Lung (tissue), 12 donors: Measurements from ENCODE around the gene PTGER3. TPM values are rescaled to one million over a fixed set of nuclear protein-coding genes. Genes with fewer than 3 reads are reported as not detected.

ENCODE experiments used
- ATAC-seq: fragments of 200-7000 bp; cut with Tn5 transposase; one replicate; pipeline ENCODE4 v1.9.1; 2020; ENCODE audit warnings: moderate number of reproducible peaks; ENCODE audit not compliant: insufficient read depth, low FRiP score
- DNase-seq, 3 donors: peaks; one replicate each; pipeline ENCODE4 v3.0.0-alpha.2; 2013 to 2017
- H3K27ac ChIP-seq, 2 donors: one replicate each; pipeline ENCODE4 v1.5.1; 2013; ENCODE audit warnings: mild to moderate bottlenecking in 2 of 2, moderate library complexity in 2 of 2, control low read depth in 1 of 2, inconsistent platforms in 1 of 2, low read depth in 1 of 2, low read length in 1 of 2
- H3K27me3 ChIP-seq, 3 donors: one replicate each; pipeline ENCODE4 v1.5.1; 2013; ENCODE audit warnings: low read length in 2 of 3; ENCODE audit not compliant: control insufficient read depth in 3 of 3, insufficient read depth in 3 of 3
- H3K36me3 ChIP-seq, 4 donors: one replicate each; pipeline ENCODE4 v1.5.1; 2013; ENCODE audit warnings: low read length in 4 of 4, mild to moderate bottlenecking in 1 of 4, moderate library complexity in 1 of 4; ENCODE audit not compliant: control insufficient read depth in 4 of 4, insufficient read depth in 4 of 4
- H3K4me1 ChIP-seq, 5 donors: one replicate each; pipeline ENCODE4 v1.5.1; 2013; ENCODE audit warnings: low read length in 5 of 5, mild to moderate bottlenecking in 2 of 5, moderate library complexity in 1 of 5; ENCODE audit not compliant: control insufficient read depth in 5 of 5, insufficient read depth in 5 of 5
- H3K4me3 ChIP-seq: one replicate; pipeline ENCODE4 v1.5.1; 2013; ENCODE audit warnings: mild to moderate bottlenecking, control low read depth, moderate library complexity
- H3K9ac ChIP-seq, 2 donors: one replicate each; pipeline ENCODE4 v1.5.1; 2013; ENCODE audit warnings: low read length in 2 of 2, control low read depth in 1 of 2; ENCODE audit not compliant: insufficient read depth in 1 of 2
- H3K9me3 ChIP-seq, 4 donors: one replicate each; pipeline ENCODE4 v1.5.1; 2013; ENCODE audit warnings: low read length in 3 of 4, mild to moderate bottlenecking in 1 of 4, moderate library complexity in 1 of 4; ENCODE audit not compliant: control insufficient read depth in 4 of 4, insufficient read depth in 3 of 4
- CTCF ChIP-seq: IDR thresholded peaks from 2 replicates; pipeline ENCODE4 v1.5.1; 2012; ENCODE audit warnings: mild to moderate bottlenecking; ENCODE audit errors: control extremely low read depth, extremely low read depth
- WGBS, 2 donors: extraction: QIAGEN DNeasy Blood & Tissue Kit; methylation state at CpG; one replicate each; pipeline ENCODE4 v1.1.7; 2013; 5-methylcytosine and 5-hydroxymethylcytosine counted together
- polyA plus RNA-seq, 2 donors: library from polyadenylated mRNA; stranded (reverse); fragments of 200-250 nt; gene quantifications; one replicate each; pipeline ENCODE4 v1.2.1, GENCODE V29; 2013
- total RNA-seq, 2 donors: library from RNA; depleted of rRNA in 1 of 2; stranded (reverse); fragments of >200 nt in 1 of 2; gene quantifications; one replicate each; pipeline ENCODE4 v1.2.1, GENCODE V29; 2014 to 2021
- donor health status: control.
- donor health status: control.
- donor health status: Bipolar disorder and iron deficiency.
- donor health status: healthy.
- donor health status: DM: yes; HTN: yes; CAD: no.

The PTGER3 gene
- total and polyA plus RNA-seq, 4 donors: 0.31 to 1.8 (median 1.4) TPM

GRCh38 chr1:70980361-70980760 lies 67.3 kb downstream of the PTGER3 start:
- Histone ChIP-seq H3K36me3 (no peaks in the 10 kb centered on the region), H3K4me1 (no peaks in the 10 kb centered on the region), H3K9ac (no peak overlapping the region), H3K27me3 (no peaks in the 10 kb centered on the region), H3K4me3 (no peak overlapping the region), H3K9me3 (no peaks in the 10 kb centered on the region), H3K27ac (no peak overlapping the region)
- ATAC-seq (no peak), DNase-seq (no peak)
- 63 to 78% methylated on average over 1 of the region's 1 CpG for WGBS, 2 donors
- no peak for TF ChIP-seq CTCF

- no peak overlapping the region for H3K4me3 ChIP-seq
- no peaks in the 10 kb centered on the region for H3K27me3 ChIP-seq
- WGBS, 2 donors: 50 to 67% methylated on average over 2 of the region's 2 CpGs
- no peak overlapping the region for H3K27ac ChIP-seq
- DNase-seq (no peak), ATAC-seq (no peak)
- no peaks in the 10 kb centered on the region for H3K4me1 ChIP-seq
- H3K9me3 ChIP-seq: no peaks in the 10 kb centered on the region
- no peak for TF ChIP-seq CTCF
- H3K36me3 ChIP-seq: no peaks in the 10 kb centered on the region
- no peak overlapping the region for H3K9ac ChIP-seq
Observed at GRCh38 chr1:70979881-70980280, 67.7 kb downstream of the PTGER3 start.

- ATAC-seq: no peak
- no peaks in the 10 kb centered on the region for H3K4me1 ChIP-seq
- no peak overlapping the region for H3K4me3 ChIP-seq
- H3K27me3 ChIP-seq: no peaks in the 10 kb centered on the region
- H3K36me3 ChIP-seq: no peaks in the 10 kb centered on the region
- no peak overlapping the region for H3K9ac ChIP-seq
- 9 to 17% methylated on average over 4 of the region's 4 CpGs for WGBS, 2 donors
- TF ChIP-seq CTCF: no peak
- peak in 2 of 3 donors; percentile 7 to 13 for DNase-seq
- H3K9me3 ChIP-seq: no peaks in the 10 kb centered on the region
- H3K27ac ChIP-seq: no peak overlapping the region
Observed at GRCh38 chr1:70979313-70979712, 68.3 kb downstream of the PTGER3 start.

- Histone ChIP-seq H3K27me3 (no peaks in the 10 kb centered on the region), H3K4me3 (no peak overlapping the region), H3K9ac (no peak overlapping the region), H3K36me3 (no peaks in the 10 kb centered on the region), H3K4me1 (no peaks in the 10 kb centered on the region), H3K9me3 (no peaks in the 10 kb centered on the region), H3K27ac (no peak overlapping the region)
- DNase-seq (peak in 1 of 3 donors; percentile 12), ATAC-seq (no peak)
- 78 to 83% methylated on average over 1 of the region's 1 CpG for WGBS, 2 donors
- no peak for TF ChIP-seq CTCF
Observed at GRCh38 chr1:70978623-70979022, 69.0 kb downstream of the PTGER3 start.
